Measurements from ENCODE around the gene DENND1B.
"Not testable (repeated sequence)": the region's sequence is repeated elsewhere in the genome, so short reads cannot be mapped to it uniquely, and the experiment has no call there.

The DENND1B gene

GRCh38 chr1:197745911-197746310, 29.4 kb downstream of the DENND1B start:
- DNase-seq (ENCODE audit: low read depth in 2 of 2), result no peak

- DNase-seq (ENCODE audit: low read depth in 2 of 2), result no peak
Observed at GRCh38 chr1:197744979-197745378, 30.3 kb downstream of the DENND1B start.

GRCh38 chr1:197743578-197743977, 31.7 kb downstream of the DENND1B start:
- DNase-seq (ENCODE audit: low read depth in 2 of 2), result no peak

- no peak for DNase-seq (ENCODE audit: low read depth in 2 of 2)
Observed at GRCh38 chr1:197740992-197741391, 34.3 kb downstream of the DENND1B start.

GRCh38 chr1:197738927-197739326, 36.4 kb downstream of the DENND1B start:
- DNase-seq (ENCODE audit: low read depth in 2 of 2), result no peak

GRCh38 chr1:197737916-197738315, 37.4 kb downstream of the DENND1B start:
- no peak for DNase-seq (ENCODE audit: low read depth in 2 of 2)

- no peak for DNase-seq (ENCODE audit: low read depth in 2 of 2)
Observed at GRCh38 chr1:197736685-197737084, 38.6 kb downstream of the DENND1B start.

- no peak for DNase-seq (ENCODE audit: low read depth in 2 of 2)
Observed at GRCh38 chr1:197735461-197735860, 39.8 kb downstream of the DENND1B start.

- DNase-seq (ENCODE audit: low read depth in 2 of 2), result no peak
Observed at GRCh38 chr1:197733324-197733723, 42.0 kb downstream of the DENND1B start.

- DNase-seq (ENCODE audit: low read depth in 2 of 2), result no peak
Observed at GRCh38 chr1:197732187-197732586, 43.1 kb downstream of the DENND1B start.

GRCh38 chr1:197731449-197731848, 43.8 kb downstream of the DENND1B start:
- no peak for DNase-seq (ENCODE audit: low read depth in 2 of 2)

GRCh38 chr1:197725976-197726375, 49.3 kb downstream of the DENND1B start:
- DNase-seq (ENCODE audit: low read depth in 2 of 2), result no peak

- no peak for DNase-seq (ENCODE audit: low read depth in 2 of 2)
Observed at GRCh38 chr1:197725044-197725443, 50.2 kb downstream of the DENND1B start.

GRCh38 chr1:197715806-197716205, 59.5 kb downstream of the DENND1B start:
- DNase-seq (ENCODE audit: low read depth in 2 of 2), result no peak

GRCh38 chr1:197706601-197707000, 68.7 kb downstream of the DENND1B start:
- no peak for DNase-seq (ENCODE audit: low read depth in 2 of 2)

- no peak for DNase-seq (ENCODE audit: low read depth in 2 of 2)
Observed at GRCh38 chr1:197705941-197706340, 69.3 kb downstream of the DENND1B start.

GRCh38 chr1:197700688-197701087, 74.6 kb downstream of the DENND1B start:
- DNase-seq (ENCODE audit: low read depth in 2 of 2), result not testable (repeated sequence)

GRCh38 chr1:197696372-197696771, 78.9 kb downstream of the DENND1B start:
- DNase-seq (ENCODE audit: low read depth in 2 of 2), result no peak

- no peak for DNase-seq (ENCODE audit: low read depth in 2 of 2)
Observed at GRCh38 chr1:197695961-197696360, 79.3 kb downstream of the DENND1B start.

- DNase-seq (ENCODE audit: low read depth in 2 of 2), result no peak
Observed at GRCh38 chr1:197692965-197693364, 82.3 kb downstream of the DENND1B start.

GRCh38 chr1:197691816-197692215, 83.5 kb downstream of the DENND1B start:
- DNase-seq (ENCODE audit: low read depth in 2 of 2), result no peak

GRCh38 chr1:197690074-197690473, 85.2 kb downstream of the DENND1B start:
- DNase-seq (ENCODE audit: low read depth in 2 of 2), result no peak

- no peak for DNase-seq (ENCODE audit: low read depth in 2 of 2)
Observed at GRCh38 chr1:197688233-197688632, 87.0 kb downstream of the DENND1B start.

- no peak for DNase-seq (ENCODE audit: low read depth in 2 of 2)
Observed at GRCh38 chr1:197686702-197687355, 88.5 kb downstream of the DENND1B start.
